Breast epithelium (tissue), 3 donors: ENCODE measurements around the gene UPP1.

Source experiments
- CTCF ChIP-seq, 3 donors: fragments of 450-650 bp; IDR thresholded peaks; one replicate each; pipeline ENCODE4 v1.5.1; 2016 to 2017; ENCODE audit warnings: antibody characterized with exemption in 3 of 3, mild to moderate bottlenecking in 3 of 3, moderate library complexity in 3 of 3
- POLR2A ChIP-seq: fragments of 450-650 bp; IDR thresholded peaks from one replicate; pipeline ENCODE4 v1.6.1; 2016; ENCODE audit warnings: antibody characterized with exemption, mild to moderate bottlenecking, moderate library complexity
- POLR2AphosphoS5 ChIP-seq, 3 donors: sonication (generic); formaldehyde crosslinking; IDR thresholded peaks; one replicate each; pipeline ENCODE4 v1.6.1; 2017; ENCODE audit warnings: antibody characterized with exemption in 3 of 3

DNA sequence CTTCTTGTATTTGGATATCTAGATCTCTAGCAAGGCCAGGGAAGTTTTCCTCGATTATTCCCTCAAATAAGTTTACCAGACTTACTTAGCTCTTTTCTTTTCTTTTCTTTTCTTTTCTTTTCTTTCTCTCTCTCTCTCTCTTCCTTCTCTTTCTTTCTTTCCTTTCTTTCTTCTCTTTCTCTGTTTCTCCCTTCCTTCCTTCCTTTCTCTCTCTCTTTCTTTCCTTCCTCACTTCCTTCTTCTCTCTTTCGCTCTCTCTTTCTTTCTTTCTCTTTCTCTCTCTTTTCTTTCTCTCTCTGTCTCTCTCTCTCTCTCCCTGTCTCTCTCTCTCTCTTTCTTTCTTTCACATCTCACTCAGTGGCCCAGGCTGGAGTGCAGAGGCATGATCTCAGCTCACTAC lies 37.0 kb downstream of the UPP1 start:
- TF ChIP-seq CTCF (IDR thresholded peaks at IDR 0.05): no peak
- no peak for TF ChIP-seq POLR2A
- no peak for TF ChIP-seq POLR2AphosphoS5 (IDR thresholded peaks at IDR 0.05)
